Type B pancreatic cell (in vitro differentiated cells): Measurements from ENCODE around the gene TSSK2. TPM values are rescaled to one million over a fixed set of nuclear protein-coding genes. Genes with fewer than 3 reads are reported as not detected.

Source experiments
- total RNA-seq: library from RNA; stranded (reverse); gene quantifications from 2 replicates; pipeline ENCODE4 v1.2.1, GENCODE V29; 2021; ENCODE audit warnings: low replicate concordance

The TSSK2 gene
- total RNA-seq, 1 donor from 2014 or later, result not detected

Other genes starting within 250 kb of the TSSK2 start
- gene DGCR6, start 225.0 kb upstream of the TSSK2 start, total RNA-seq, result 5.0 and 7.2 TPM in 2 replicates
- 16.1 and 19.0 TPM in 2 replicates for gene PRODH, start 195.0 kb upstream of the TSSK2 start, total RNA-seq
- gene DGCR2, start 8.9 kb upstream of the TSSK2 start, total RNA-seq, result 75.2 and 83.1 TPM in 2 replicates
- 15.7 and 19.5 TPM in 2 replicates for gene ESS2, start 13.3 kb downstream of the TSSK2 start, total RNA-seq
- not detected in 2 replicates for gene GSC2, start 19.0 kb downstream of the TSSK2 start, total RNA-seq
- gene SLC25A1, start 47.4 kb downstream of the TSSK2 start, total RNA-seq, result 83.2 and 94.4 TPM in 2 replicates
- gene CLTCL1, start 160.4 kb downstream of the TSSK2 start, total RNA-seq, result 2.4 and 11.6 TPM in 2 replicates